ENCODE data around the gene EXOC2. TPM values are rescaled to one million over a fixed set of nuclear protein-coding genes. Genes with fewer than 3 reads are reported as not detected.

Gene EXOC2
- total and polyA plus RNA-seq, 2 donors (not counting 3 experiments of a cell fraction or from before 2014, with no cell fraction given): 18.2 to 30.8 TPM

- dilution Hi-C loops (cut with MboI; ENCODE audit: extremely low pct_ligation_motif_present, low sequenced_read_pairs): no loop called here
These were observed 243.2 kb downstream of the EXOC2 start for GRCh38 chr6:449486-450419.

More at GRCh38 chr6:449486-450419, 243.2 kb downstream of the EXOC2 start:
- no peak for TF ChIP-seq FOS (IDR thresholded peaks at IDR 0.05; ENCODE audit: borderline replicate concordance, insufficient read depth, low read length)
- TF ChIP-seq EZH2 (IDR thresholded peaks at IDR 0.05; ENCODE audit: borderline replicate concordance, low read depth, low read length, severe bottlenecking): no peak
- TF ChIP-seq JUN (IDR thresholded peaks at IDR 0.05; ENCODE audit: borderline replicate concordance, insufficient read depth, insufficient read length, low read depth): no peak
- no peak for TF ChIP-seq POLR2A (IDR thresholded peaks at IDR 0.05; ENCODE audit: low read depth, low read length)
- TF ChIP-seq, protein P1, sequence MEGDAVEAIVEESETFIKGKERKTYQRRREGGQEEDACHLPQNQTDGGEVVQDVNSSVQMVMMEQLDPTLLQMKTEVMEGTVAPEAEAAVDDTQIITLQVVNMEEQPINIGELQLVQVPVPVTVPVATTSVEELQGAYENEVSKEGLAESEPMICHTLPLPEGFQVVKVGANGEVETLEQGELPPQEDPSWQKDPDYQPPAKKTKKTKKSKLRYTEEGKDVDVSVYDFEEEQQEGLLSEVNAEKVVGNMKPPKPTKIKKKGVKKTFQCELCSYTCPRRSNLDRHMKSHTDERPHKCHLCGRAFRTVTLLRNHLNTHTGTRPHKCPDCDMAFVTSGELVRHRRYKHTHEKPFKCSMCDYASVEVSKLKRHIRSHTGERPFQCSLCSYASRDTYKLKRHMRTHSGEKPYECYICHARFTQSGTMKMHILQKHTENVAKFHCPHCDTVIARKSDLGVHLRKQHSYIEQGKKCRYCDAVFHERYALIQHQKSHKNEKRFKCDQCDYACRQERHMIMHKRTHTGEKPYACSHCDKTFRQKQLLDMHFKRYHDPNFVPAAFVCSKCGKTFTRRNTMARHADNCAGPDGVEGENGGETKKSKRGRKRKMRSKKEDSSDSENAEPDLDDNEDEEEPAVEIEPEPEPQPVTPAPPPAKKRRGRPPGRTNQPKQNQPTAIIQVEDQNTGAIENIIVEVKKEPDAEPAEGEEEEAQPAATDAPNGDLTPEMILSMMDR (IDR thresholded peaks at IDR 0.05; ENCODE audit: extremely low read depth in 1 of 2, insufficient read depth in 1 of 2, low read depth in 1 of 2, low read length in 2 of 2): no peak
- no peak for TF ChIP-seq MYC (IDR thresholded peaks at IDR 0.05; ENCODE audit: low read depth, low read length)
- TF ChIP-seq GATA2 (IDR thresholded peaks at IDR 0.05; ENCODE audit: insufficient read depth, insufficient read length, low read depth, low read length): no peak
- TF ChIP-seq, protein P2, sequence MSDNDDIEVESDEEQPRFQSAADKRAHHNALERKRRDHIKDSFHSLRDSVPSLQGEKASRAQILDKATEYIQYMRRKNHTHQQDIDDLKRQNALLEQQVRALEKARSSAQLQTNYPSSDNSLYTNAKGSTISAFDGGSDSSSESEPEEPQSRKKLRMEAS (IDR thresholded peaks at IDR 0.05; ENCODE audit: insufficient read depth, insufficient read length): no peak
- TF ChIP-seq POLR2AphosphoS5 (IDR thresholded peaks at IDR 0.05; ENCODE audit: insufficient read depth, low read depth, low read length): no peak
- no peak for DNase-seq (ENCODE audit: low read depth, low spot score)
- Histone ChIP-seq H2AFZ (ENCODE audit: low read depth, low read length) (no peak overlapping the region), H3K79me2 (ENCODE audit: control insufficient read depth, insufficient read depth, low read length) (no peaks in the 10 kb centered on the region), H3K27ac (ENCODE audit: insufficient read depth, low read depth, low read length) (no peak overlapping the region), H3K9ac (replicated peaks; ENCODE audit: extremely low read depth, insufficient read depth, low read length) (no peak overlapping the region), H3K9me3 (replicated peaks; ENCODE audit: control insufficient read depth, insufficient read depth, low read length) (no peaks in the 10 kb centered on the region), H4K20me1 (replicated peaks; ENCODE audit: control insufficient read depth, extremely low read depth, insufficient read depth, low read length) (no peaks in the 10 kb centered on the region), H3K36me3 (ENCODE audit: control insufficient read depth in 2 of 2, extremely low read depth in 1 of 2, insufficient read depth in 2 of 2, low read length in 2 of 2) (no peaks in the 10 kb centered on the region), H3K4me3 (replicated peaks in 1 of 3; ENCODE audit: insufficient read depth in 1 of 3, low read depth in 1 of 3, low read length in 3 of 3) (no peak overlapping the region), H3K4me1 (ENCODE audit: control insufficient read depth, extremely low read depth, insufficient read depth, low read length) (no peaks in the 10 kb centered on the region), H3K4me2 (ENCODE audit: insufficient read depth, low read length) (no peak overlapping the region), H3K9me1 (replicated peaks; ENCODE audit: control insufficient read depth, extremely low read depth, insufficient read depth, low read length) (no peaks in the 10 kb centered on the region), H3K27me3 (ENCODE audit: control insufficient read depth in 2 of 2, insufficient read depth in 2 of 2, low read length in 2 of 2) (no peaks in the 10 kb centered on the region)
- intact Hi-C loops (cut with micrococcal nuclease): no loop called here
- ChIA-PET POLR2A (no interaction called here), CTCF (no interaction called here)
- no TSS peak for BruUV-seq (replicated peaks)
- no peak for FAIRE-seq
